ENCODE data around the gene CALN1. TPM values are rescaled to one million over a fixed set of nuclear protein-coding genes. Genes with fewer than 3 reads are reported as not detected.

The CALN1 gene
- total RNA-seq, 2 donors from 2014 or later = 1.1 to 1.2 TPM

DNA sequence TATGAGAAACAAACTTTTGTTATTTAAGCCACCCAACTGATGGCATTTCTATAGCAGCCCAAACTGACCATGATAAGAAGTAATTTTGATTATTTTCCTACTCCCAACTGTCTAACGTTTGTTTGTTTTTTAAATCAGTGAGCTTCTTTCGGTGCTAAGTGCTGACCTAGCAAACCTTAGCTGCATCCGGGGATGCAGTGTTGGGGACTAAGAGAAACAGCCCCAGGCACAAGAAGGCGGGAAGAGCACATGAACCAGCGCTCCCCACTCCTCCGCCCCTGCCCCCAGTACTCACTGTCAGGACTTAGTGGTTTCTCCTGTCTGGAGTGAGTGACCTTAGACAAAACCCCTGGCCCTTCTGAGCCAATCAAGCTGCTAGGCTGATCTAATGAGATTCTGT lies 168.8 kb downstream of the CALN1 start:
- no peak for DNase-seq (ENCODE audit: low spot score)
- H3K9me3 ChIP-seq = no peaks in the 10 kb centered on the region
- intact Hi-C loops (cut with DNase I) = no loop called here
- 73% methylated on average over 6 of the region's 6 CpGs for WGBS
- no peaks in the 10 kb centered on the region for H3K27me3 ChIP-seq (replicated peaks; ENCODE audit: insufficient read depth)
- no peak for TF ChIP-seq POLR2A (IDR thresholded peaks at IDR 0.05)
- TF ChIP-seq POLR2AphosphoS5 (IDR thresholded peaks at IDR 0.05) = no peak
- TF ChIP-seq, protein P1, sequence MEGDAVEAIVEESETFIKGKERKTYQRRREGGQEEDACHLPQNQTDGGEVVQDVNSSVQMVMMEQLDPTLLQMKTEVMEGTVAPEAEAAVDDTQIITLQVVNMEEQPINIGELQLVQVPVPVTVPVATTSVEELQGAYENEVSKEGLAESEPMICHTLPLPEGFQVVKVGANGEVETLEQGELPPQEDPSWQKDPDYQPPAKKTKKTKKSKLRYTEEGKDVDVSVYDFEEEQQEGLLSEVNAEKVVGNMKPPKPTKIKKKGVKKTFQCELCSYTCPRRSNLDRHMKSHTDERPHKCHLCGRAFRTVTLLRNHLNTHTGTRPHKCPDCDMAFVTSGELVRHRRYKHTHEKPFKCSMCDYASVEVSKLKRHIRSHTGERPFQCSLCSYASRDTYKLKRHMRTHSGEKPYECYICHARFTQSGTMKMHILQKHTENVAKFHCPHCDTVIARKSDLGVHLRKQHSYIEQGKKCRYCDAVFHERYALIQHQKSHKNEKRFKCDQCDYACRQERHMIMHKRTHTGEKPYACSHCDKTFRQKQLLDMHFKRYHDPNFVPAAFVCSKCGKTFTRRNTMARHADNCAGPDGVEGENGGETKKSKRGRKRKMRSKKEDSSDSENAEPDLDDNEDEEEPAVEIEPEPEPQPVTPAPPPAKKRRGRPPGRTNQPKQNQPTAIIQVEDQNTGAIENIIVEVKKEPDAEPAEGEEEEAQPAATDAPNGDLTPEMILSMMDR (IDR thresholded peaks at IDR 0.05) = no peak
- no peak overlapping the region for H3K27ac ChIP-seq
- no peaks in the 10 kb centered on the region for H3K4me1 ChIP-seq (replicated peaks)
- H3K4me3 ChIP-seq = no peak overlapping the region
- no peaks in the 10 kb centered on the region for H3K36me3 ChIP-seq

DNA sequence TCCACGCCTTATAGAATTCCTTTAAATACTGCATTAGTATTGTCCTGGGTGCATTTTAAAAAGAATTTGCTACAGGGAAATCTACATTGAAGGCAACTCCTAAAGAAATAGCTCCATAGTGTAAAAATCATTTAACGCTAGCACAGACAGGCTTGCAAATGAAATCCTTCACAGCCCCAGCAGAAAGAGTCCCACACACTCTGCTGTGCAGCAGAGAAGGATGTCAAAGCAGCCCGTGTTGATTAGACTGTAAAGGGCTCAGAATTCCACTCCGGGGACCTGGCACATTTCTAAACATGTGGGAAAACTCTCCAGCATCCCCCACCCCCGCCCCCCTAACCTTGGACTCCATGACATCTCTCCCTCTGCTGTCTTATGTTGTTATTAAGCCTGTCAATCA lies 176.8 kb downstream of the CALN1 start:
- H3K4me3 ChIP-seq = no peak overlapping the region
- intact Hi-C loops (cut with DNase I) = no loop called here
- no peaks in the 10 kb centered on the region for H3K9me3 ChIP-seq
- H3K27me3 ChIP-seq (replicated peaks; ENCODE audit: insufficient read depth) = no peaks in the 10 kb centered on the region
- WGBS = 78% methylated on average over 5 of the region's 5 CpGs
- no peak for TF ChIP-seq POLR2A (IDR thresholded peaks at IDR 0.05)
- TF ChIP-seq POLR2AphosphoS5 (IDR thresholded peaks at IDR 0.05) = no peak
- TF ChIP-seq, protein P1 (IDR thresholded peaks at IDR 0.05) = no peak
- H3K4me1 ChIP-seq (replicated peaks) = no peaks in the 10 kb centered on the region
- no peaks in the 10 kb centered on the region for H3K36me3 ChIP-seq
- no peak overlapping the region for H3K27ac ChIP-seq
- DNase-seq (ENCODE audit: low spot score) = no peak

DNA sequence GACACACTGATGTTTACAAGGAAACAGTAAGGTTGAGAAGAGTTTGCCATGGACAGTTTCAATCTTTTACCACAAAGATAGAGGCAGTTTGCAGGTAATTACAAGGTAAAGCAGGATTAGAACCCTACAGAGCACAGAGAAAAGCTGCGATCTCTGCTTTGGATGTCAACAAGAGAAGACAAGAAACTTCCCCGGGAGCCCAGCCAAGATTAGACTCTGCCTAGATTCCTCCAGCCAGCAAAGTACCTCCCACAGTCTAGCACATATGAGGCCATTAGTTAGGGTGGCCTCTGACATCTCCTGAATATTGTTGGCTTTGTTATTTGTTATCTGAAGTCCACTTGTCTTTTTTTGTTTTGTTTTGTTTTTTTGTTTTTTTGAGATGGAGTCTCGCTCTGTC lies 178.1 kb downstream of the CALN1 start:
- TF ChIP-seq POLR2A (IDR thresholded peaks at IDR 0.05) (no peak), POLR2AphosphoS5 (IDR thresholded peaks at IDR 0.05) (no peak)
- TF ChIP-seq, protein P1 (IDR thresholded peaks at IDR 0.05) = no peak
- Histone ChIP-seq H3K27ac (no peak overlapping the region), H3K27me3 (replicated peaks; ENCODE audit: insufficient read depth) (no peaks in the 10 kb centered on the region), H3K4me1 (replicated peaks) (no peaks in the 10 kb centered on the region), H3K4me3 (no peak overlapping the region), H3K36me3 (no peaks in the 10 kb centered on the region), H3K9me3 (no peaks in the 10 kb centered on the region)
- intact Hi-C loops (cut with DNase I) = no loop called here
- WGBS = 56% methylated on average over 3 of the region's 3 CpGs
- no peak for DNase-seq (ENCODE audit: low spot score)

DNA sequence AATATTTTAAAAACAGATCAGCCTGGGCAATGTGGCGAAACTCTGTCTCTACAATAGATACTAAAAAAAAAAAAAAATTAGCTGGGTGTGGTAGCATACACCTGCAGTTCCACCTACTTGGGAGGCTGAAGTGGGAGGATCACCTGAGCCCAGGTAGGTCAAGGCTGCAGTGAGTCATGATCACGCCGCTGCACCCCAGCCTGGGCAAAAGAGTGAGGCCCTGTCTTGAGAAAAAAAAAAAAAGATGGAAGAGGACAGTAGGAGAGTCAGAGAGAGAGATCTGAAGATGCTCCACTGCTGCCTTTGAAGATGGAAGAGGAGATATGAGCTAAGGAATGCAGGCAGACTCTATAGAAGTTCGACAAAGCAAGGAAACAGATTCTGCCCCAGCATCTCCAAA lies 181.9 kb downstream of the CALN1 start:
- no peaks in the 10 kb centered on the region for H3K27me3 ChIP-seq (replicated peaks; ENCODE audit: insufficient read depth)
- TF ChIP-seq, protein P1 (IDR thresholded peaks at IDR 0.05) = no peak
- TF ChIP-seq POLR2A (IDR thresholded peaks at IDR 0.05) (no peak), POLR2AphosphoS5 (IDR thresholded peaks at IDR 0.05) (no peak)
- WGBS = 70% methylated on average over 4 of the region's 4 CpGs
- no peak overlapping the region for H3K4me3 ChIP-seq
- H3K36me3 ChIP-seq = no peaks in the 10 kb centered on the region
- intact Hi-C loops (cut with DNase I) = no loop called here
- H3K4me1 ChIP-seq (replicated peaks) = no peaks in the 10 kb centered on the region
- no peak for DNase-seq (ENCODE audit: low spot score)
- no peaks in the 10 kb centered on the region for H3K9me3 ChIP-seq
- no peak overlapping the region for H3K27ac ChIP-seq

DNA sequence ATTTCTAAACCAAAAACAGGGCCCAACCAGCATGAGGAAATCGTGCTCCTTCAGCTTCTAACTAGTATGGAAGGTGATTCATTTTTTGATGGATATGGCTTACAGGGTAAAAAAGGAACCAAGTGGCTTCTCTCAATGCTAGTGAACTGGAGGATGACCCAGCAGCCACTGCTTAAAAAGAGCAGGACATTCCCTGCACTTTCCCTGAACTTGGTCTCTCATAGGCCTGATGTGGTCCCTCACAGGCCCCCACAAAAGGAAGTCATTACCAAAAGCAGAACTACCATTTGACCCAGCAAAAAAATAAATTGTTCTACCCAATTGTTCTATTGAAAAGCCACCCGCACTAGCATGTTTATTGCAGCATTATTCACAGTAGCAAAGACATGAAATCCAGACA lies 188.8 kb downstream of the CALN1 start:
- DNase-seq (ENCODE audit: low spot score) = no peak
- 85% methylated on average over 2 of the region's 2 CpGs for WGBS
- no peaks in the 10 kb centered on the region for H3K36me3 ChIP-seq
- TF ChIP-seq POLR2A (IDR thresholded peaks at IDR 0.05) (no peak), POLR2AphosphoS5 (IDR thresholded peaks at IDR 0.05) (no peak)
- TF ChIP-seq, protein P1 (IDR thresholded peaks at IDR 0.05) = no peak
- H3K9me3 ChIP-seq = no peaks in the 10 kb centered on the region
- H3K4me1 ChIP-seq (replicated peaks) = no peaks in the 10 kb centered on the region
- H3K4me3 ChIP-seq = no peak overlapping the region
- H3K27me3 ChIP-seq (replicated peaks; ENCODE audit: insufficient read depth) = no peaks in the 10 kb centered on the region
- no peak overlapping the region for H3K27ac ChIP-seq
- intact Hi-C loops (cut with DNase I) = no loop called here

Measured in prostate gland (tissue), 2 donors.